ENCODE data around the gene KCNH2.

The KCNH2 gene

GRCh38 chr7:150979713-150980390, 1.7 kb upstream of the KCNH2 start:
- no peak for TF ChIP-seq Cebpa-rat (IDR thresholded peaks at IDR 0.05)
- H3K4me2 ChIP-seq = peak overlapping the region; percentile 95

GRCh38 chr7:150977382-150978125, 567 bp downstream of the KCNH2 start:
- H3K9ac ChIP-seq = peak overlapping the region; percentile 80
- H3K4me2 ChIP-seq = peak overlapping the region; percentile 95
- no peaks in the 10 kb centered on the region for H3K36me3 ChIP-seq
- H3K27me3 ChIP-seq = peaks cover 25% of the 10 kb centered on the region
- no peaks in the 10 kb centered on the region for H3K9me3 ChIP-seq
- H3K4me3 ChIP-seq = peak overlapping the region; percentile 79
- H4K20me1 ChIP-seq = peaks cover 46% of the 10 kb centered on the region
- no peak for TF ChIP-seq Cebpa-rat (IDR thresholded peaks at IDR 0.05)
- H3K27ac ChIP-seq = peak overlapping the region; percentile 68; the same call in 1 of the 2 replicates
- H3K4me1 ChIP-seq = peaks cover 67% of the 10 kb centered on the region

More at GRCh38 chr7:150979713-150980390, 1.7 kb upstream of the KCNH2 start:
- H3K36me3 ChIP-seq = no peaks in the 10 kb centered on the region
- H4K20me1 ChIP-seq = peaks cover 51% of the 10 kb centered on the region
- peaks cover 49% of the 10 kb centered on the region for H3K4me1 ChIP-seq
- peaks cover 28% of the 10 kb centered on the region for H3K27me3 ChIP-seq
- H3K27ac ChIP-seq = no peak overlapping the region
- peak overlapping the region; percentile 79; the same call in 1 of the 2 replicates for H3K4me3 ChIP-seq
- no peak overlapping the region for H3K9ac ChIP-seq
- H3K9me3 ChIP-seq = no peaks in the 10 kb centered on the region

GRCh38 chr7:150976529-150977381, 1.4 kb downstream of the KCNH2 start:
- peaks cover 24% of the 10 kb centered on the region for H3K27me3 ChIP-seq
- peaks cover 75% of the 10 kb centered on the region for H3K4me1 ChIP-seq
- TF ChIP-seq Cebpa-rat (IDR thresholded peaks at IDR 0.05) = no peak
- peak overlapping the region; percentile 95 for H3K4me2 ChIP-seq
- no peaks in the 10 kb centered on the region for H3K9me3 ChIP-seq
- H3K4me3 ChIP-seq = peak overlapping the region; percentile 79
- H3K27ac ChIP-seq = no peak overlapping the region
- no peak overlapping the region for H3K9ac ChIP-seq
- no peaks in the 10 kb centered on the region for H3K36me3 ChIP-seq
- H4K20me1 ChIP-seq = peaks cover 47% of the 10 kb centered on the region

- peaks cover 85% of the 10 kb centered on the region for H3K4me1 ChIP-seq
- H3K4me3 ChIP-seq = peak overlapping the region; percentile 70
- H3K9ac ChIP-seq = peak overlapping the region; percentile 70; the same call in 1 of the 2 replicates
Observed at GRCh38 chr7:150975536-150976319, 2.4 kb downstream of the KCNH2 start.

GRCh38 chr7:150974468-150975391, 3.4 kb downstream of the KCNH2 start:
- Histone ChIP-seq H4K20me1 (peaks cover 54% of the 10 kb centered on the region), H3K4me1 (peaks cover 79% of the 10 kb centered on the region), H3K27me3 (peaks cover 4% of the 10 kb centered on the region; the same call in 1 of the 2 replicates), H3K9ac (peak overlapping the region; percentile 70), H3K4me3 (peak overlapping the region; percentile 70), H3K27ac (peak overlapping the region; percentile 53), H3K9me3 (no peaks in the 10 kb centered on the region), H3K36me3 (no peaks in the 10 kb centered on the region), H3K4me2 (peak overlapping the region; percentile 95)
- no peak for TF ChIP-seq Cebpa-rat (IDR thresholded peaks at IDR 0.05)

More at GRCh38 chr7:150975536-150976319, 2.4 kb downstream of the KCNH2 start:
- Histone ChIP-seq H3K9me3 (no peaks in the 10 kb centered on the region), H3K27me3 (peaks cover 14% of the 10 kb centered on the region), H3K4me2 (peak overlapping the region; percentile 95), H4K20me1 (peaks cover 53% of the 10 kb centered on the region), H3K27ac (0 out of 2 replicates have a peak overlapping the region, but pooled peaks have one; percentile 53), H3K36me3 (no peaks in the 10 kb centered on the region)
- TF ChIP-seq Cebpa-rat (IDR thresholded peaks at IDR 0.05) = no peak

GRCh38 chr7:150973571-150974451, 4.3 kb downstream of the KCNH2 start:
- H3K27ac ChIP-seq = no peak overlapping the region

GRCh38 chr7:150972741-150973140, 5.4 kb downstream of the KCNH2 start:
- no peaks in the 10 kb centered on the region for H3K36me3 ChIP-seq
- H3K9ac ChIP-seq = no peak overlapping the region
- peaks cover 65% of the 10 kb centered on the region for H3K4me1 ChIP-seq
- no peaks in the 10 kb centered on the region; the same call in 1 of the 2 replicates for H3K27me3 ChIP-seq
- H3K4me2 ChIP-seq = no peak overlapping the region
- H4K20me1 ChIP-seq = peaks cover 62% of the 10 kb centered on the region
- H3K4me3 ChIP-seq = no peak overlapping the region
- TF ChIP-seq Cebpa-rat (IDR thresholded peaks at IDR 0.05) = no peak
- H3K27ac ChIP-seq = no peak overlapping the region
- H3K9me3 ChIP-seq = no peaks in the 10 kb centered on the region

More at GRCh38 chr7:150973571-150974451, 4.3 kb downstream of the KCNH2 start:
- Histone ChIP-seq H3K4me1 (peaks cover 70% of the 10 kb centered on the region), H3K4me2 (peak overlapping the region; percentile 95), H3K9ac (no peak overlapping the region), H3K27me3 (no peaks in the 10 kb centered on the region; the same call in 1 of the 2 replicates), H4K20me1 (peaks cover 59% of the 10 kb centered on the region), H3K9me3 (no peaks in the 10 kb centered on the region), H3K4me3 (peak overlapping the region; percentile 70), H3K36me3 (no peaks in the 10 kb centered on the region)
- TF ChIP-seq Cebpa-rat (IDR thresholded peaks at IDR 0.05) = no peak
